Lower lobe of right lung (tissue), 2 donors: ENCODE results near the gene NR1H4. TPM values are rescaled to one million over a fixed set of nuclear protein-coding genes. Genes with fewer than 3 reads are reported as not detected.

Source experiments
- ATAC-seq, 2 donors: fragments of 200-7000 bp; cut with Tn5 transposase; one replicate each; pipeline ENCODE4 v1.9.1; 2020 to 2022; ENCODE audit warnings: mild to moderate bottlenecking in 2 of 2, moderate library complexity in 2 of 2
- DNase-seq: peaks from one replicate; pipeline ENCODE4 v3.0.0-alpha.2; 2020
- H3K27ac ChIP-seq: fragments of 200-600 bp; one replicate; pipeline ENCODE4 v1.8.0; 2022
- H3K27me3 ChIP-seq: fragments of 200-600 bp; one replicate; pipeline ENCODE4 v1.8.0; 2022; ENCODE audit warnings: low read depth
- H3K36me3 ChIP-seq: fragments of 200-600 bp; one replicate; pipeline ENCODE4 v1.8.0; 2022; ENCODE audit warnings: mild to moderate bottlenecking
- H3K4me1 ChIP-seq: fragments of 200-600 bp; one replicate; pipeline ENCODE4 v1.8.0; 2022
- H3K4me3 ChIP-seq: fragments of 200-600 bp; one replicate; pipeline ENCODE4 v1.8.0; 2022; ENCODE audit warnings: mild to moderate bottlenecking
- H3K9me3 ChIP-seq: fragments of 200-600 bp; one replicate; pipeline ENCODE4 v1.8.0; 2022
- intact Hi-C: fragments of 100-400 bp; cut with DNase I; formaldehyde crosslinking; loops from one replicate; pipeline ENCODE4 v1.11.0; 2022
- total RNA-seq: library from RNA; stranded (reverse); fragmentation: NEBNext Ultra II Directional; extraction: Animal tissue kit (Norgen Biotek cat#: 25700); gene quantifications from one replicate; pipeline ENCODE4 v1.2.1, GENCODE V29; 2021
- TF ChIP-seq, protein P1 (sequence below): fragments of 200-600 bp; IDR thresholded peaks from one replicate; pipeline ENCODE4 v1.8.0; 2022; ENCODE audit warnings: antibody characterized with exemption, mild to moderate bottlenecking
- donor health status: DM: no; HTN: yes; CAD: no; lungs with severe emphysema.

Gene NR1H4
- total RNA-seq, 1 donor from 2014 or later: not detected

DNA sequence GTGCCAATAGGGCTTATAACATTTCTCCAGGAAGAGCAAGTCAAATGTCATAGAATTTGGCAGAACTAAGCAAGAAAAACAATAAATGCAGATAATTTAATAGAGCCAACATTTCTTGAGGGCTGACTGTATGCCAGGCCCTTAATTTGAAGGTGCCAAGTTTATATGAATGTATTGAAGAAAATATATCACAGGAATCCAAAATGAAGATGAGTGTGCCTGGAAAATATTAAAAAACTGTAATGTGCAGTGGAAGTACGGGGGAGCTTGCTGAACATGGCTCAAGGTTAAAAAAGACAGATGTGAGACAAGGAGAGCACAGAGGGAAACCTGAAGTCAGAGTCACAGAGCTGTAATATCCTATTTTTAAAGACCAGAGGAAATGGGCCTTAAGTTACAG, 16.4 kb downstream of the NR1H4 start:
- Histone ChIP-seq H3K27ac (no peak overlapping the region), H3K9me3 (no peaks in the 10 kb centered on the region), H3K36me3 (no peaks in the 10 kb centered on the region), H3K27me3 (no peaks in the 10 kb centered on the region), H3K4me1 (no peaks in the 10 kb centered on the region), H3K4me3 (no peak overlapping the region)
- ATAC-seq (no peak), DNase-seq (no peak)
- TF ChIP-seq, protein P1, sequence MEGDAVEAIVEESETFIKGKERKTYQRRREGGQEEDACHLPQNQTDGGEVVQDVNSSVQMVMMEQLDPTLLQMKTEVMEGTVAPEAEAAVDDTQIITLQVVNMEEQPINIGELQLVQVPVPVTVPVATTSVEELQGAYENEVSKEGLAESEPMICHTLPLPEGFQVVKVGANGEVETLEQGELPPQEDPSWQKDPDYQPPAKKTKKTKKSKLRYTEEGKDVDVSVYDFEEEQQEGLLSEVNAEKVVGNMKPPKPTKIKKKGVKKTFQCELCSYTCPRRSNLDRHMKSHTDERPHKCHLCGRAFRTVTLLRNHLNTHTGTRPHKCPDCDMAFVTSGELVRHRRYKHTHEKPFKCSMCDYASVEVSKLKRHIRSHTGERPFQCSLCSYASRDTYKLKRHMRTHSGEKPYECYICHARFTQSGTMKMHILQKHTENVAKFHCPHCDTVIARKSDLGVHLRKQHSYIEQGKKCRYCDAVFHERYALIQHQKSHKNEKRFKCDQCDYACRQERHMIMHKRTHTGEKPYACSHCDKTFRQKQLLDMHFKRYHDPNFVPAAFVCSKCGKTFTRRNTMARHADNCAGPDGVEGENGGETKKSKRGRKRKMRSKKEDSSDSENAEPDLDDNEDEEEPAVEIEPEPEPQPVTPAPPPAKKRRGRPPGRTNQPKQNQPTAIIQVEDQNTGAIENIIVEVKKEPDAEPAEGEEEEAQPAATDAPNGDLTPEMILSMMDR: no peak
- intact Hi-C loops: no loop called here

DNA sequence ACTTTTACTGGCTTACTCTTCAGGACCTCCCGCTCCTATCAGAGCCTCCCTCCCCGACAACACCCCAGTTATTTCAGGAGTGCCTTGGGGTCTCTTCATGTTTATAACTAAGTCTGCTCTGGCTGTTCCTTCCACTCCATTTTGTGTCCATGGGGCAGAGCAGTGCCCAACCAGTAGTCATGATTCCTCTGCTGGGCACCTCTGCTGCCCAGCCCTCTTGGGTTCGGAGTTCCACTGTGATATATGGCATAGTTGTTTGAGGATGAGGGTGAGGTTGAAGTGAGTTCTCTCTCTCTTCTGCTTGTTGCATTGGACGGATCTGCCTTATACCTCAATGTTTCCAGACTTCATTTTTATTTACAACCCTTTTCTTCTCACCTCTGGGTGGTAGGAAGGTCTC, 17.4 kb downstream of the NR1H4 start:
- ATAC-seq (no peak), DNase-seq (no peak)
- Histone ChIP-seq H3K27ac (no peak overlapping the region), H3K36me3 (no peaks in the 10 kb centered on the region), H3K27me3 (no peaks in the 10 kb centered on the region), H3K4me3 (no peak overlapping the region), H3K9me3 (no peaks in the 10 kb centered on the region), H3K4me1 (no peaks in the 10 kb centered on the region)
- intact Hi-C loops: no loop called here
- TF ChIP-seq, protein P1: no peak

DNA sequence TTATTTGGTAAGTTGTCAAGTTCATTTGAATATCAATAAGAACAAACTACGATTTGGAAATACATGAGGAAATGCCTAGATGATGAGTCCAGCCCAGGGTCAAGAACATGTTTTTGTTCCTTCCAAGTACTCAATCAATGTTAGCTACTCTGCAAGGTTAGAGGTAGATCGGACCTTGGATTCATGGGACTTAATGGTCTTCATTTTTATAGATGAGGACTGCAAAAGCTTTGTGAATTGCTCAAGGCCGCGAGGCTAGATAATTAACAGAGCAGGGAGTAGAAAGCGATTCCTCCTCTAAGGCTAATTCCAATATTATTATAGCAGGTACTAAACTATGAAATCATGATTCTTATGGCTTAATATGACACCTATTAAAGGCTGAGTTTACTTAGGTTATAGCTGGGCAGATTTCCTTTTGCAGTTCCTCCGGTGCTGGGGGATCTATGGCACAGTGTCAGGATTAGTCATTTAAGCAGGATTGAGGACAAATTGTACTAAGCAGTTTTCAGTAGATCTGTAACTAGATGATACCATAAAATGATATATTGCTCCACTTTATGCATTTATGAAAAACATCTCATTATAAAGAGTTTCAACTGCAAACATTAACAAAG, 19.8 kb downstream of the NR1H4 start:
- Histone ChIP-seq H3K36me3 (no peaks in the 10 kb centered on the region), H3K4me3 (no peak overlapping the region), H3K9me3 (no peaks in the 10 kb centered on the region), H3K4me1 (no peaks in the 10 kb centered on the region), H3K27me3 (no peaks in the 10 kb centered on the region), H3K27ac (no peak overlapping the region)
- ATAC-seq (no peak), DNase-seq (no peak)
- TF ChIP-seq, protein P1: no peak
- intact Hi-C loops: no loop called here

DNA sequence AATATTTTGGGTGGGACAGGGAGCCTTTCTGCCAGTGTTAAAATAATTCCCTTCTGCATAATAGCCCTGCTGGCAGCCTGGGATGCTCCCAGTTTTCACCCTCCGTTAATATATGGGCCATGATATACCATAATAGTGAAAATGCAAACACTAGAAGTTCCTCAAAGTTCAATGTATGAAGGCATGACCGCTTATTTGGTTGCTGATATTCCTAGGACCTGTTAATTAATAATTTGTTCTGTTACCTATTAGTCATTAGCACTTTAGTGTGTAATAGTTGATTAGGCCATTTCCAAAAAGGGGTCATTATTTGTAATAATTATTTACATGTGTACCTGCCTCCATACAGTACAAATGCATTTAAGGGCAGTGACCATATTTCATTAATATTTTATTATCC, 20.4 kb downstream of the NR1H4 start:
- intact Hi-C loops: no loop called here
- no peak overlapping the region for H3K27ac ChIP-seq
- H3K36me3 ChIP-seq: no peaks in the 10 kb centered on the region
- no peak overlapping the region for H3K4me3 ChIP-seq
- no peaks in the 10 kb centered on the region for H3K27me3 ChIP-seq
- H3K9me3 ChIP-seq: no peaks in the 10 kb centered on the region
- no peak for ATAC-seq
- no peaks in the 10 kb centered on the region for H3K4me1 ChIP-seq
- DNase-seq: no peak
- TF ChIP-seq, protein P1: no peak

DNA sequence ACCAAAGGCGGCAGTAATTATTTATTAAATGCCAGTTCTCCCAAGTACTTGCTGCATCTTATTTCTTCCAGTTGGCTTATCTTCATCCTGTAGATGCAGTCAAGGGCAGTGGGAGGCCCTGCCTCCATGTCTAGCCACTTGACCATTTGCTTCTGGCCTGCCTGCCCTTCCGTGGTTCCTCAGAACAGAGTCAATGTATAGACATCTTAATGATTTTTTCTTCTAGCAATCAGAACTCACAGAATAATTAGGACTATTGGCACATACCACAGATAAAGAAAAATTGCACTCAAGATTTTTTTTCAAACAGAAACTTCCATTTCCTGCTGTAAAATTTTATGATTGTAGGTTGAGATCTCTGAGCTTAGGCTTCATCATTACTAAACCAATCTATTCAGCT, 20.9 kb downstream of the NR1H4 start:
- Histone ChIP-seq H3K4me3 (no peak overlapping the region), H3K4me1 (no peaks in the 10 kb centered on the region), H3K36me3 (no peaks in the 10 kb centered on the region), H3K27ac (no peak overlapping the region), H3K27me3 (no peaks in the 10 kb centered on the region), H3K9me3 (no peaks in the 10 kb centered on the region)
- no peak for DNase-seq
- no peak for ATAC-seq
- TF ChIP-seq, protein P1: no peak
- intact Hi-C loops: no loop called here
